ENCODE measurements around the gene NSMCE1.

GRCh38 chr16:27273330-27273669 lies 4.7 kb upstream of the NSMCE1 start:
- TF ChIP-seq CTCF (IDR thresholded peaks at IDR 0.05) (no peak), EZH2 (IDR thresholded peaks at IDR 0.05; ENCODE audit: borderline replicate concordance, insufficient read depth, low read depth, low read length, poor library complexity, severe bottlenecking) (no peak)

Measured in B cell (primary cell).